Fibroblast of skin of left quadriceps (primary cell): ENCODE data around the gene RPL36AL.

Source experiments
- DNase-seq, 2 experiments: peaks; one replicate each; pipeline ENCODE4 v3.0.0-alpha.2; 2013; ENCODE audit warnings: low read depth in 2 of 2

Gene RPL36AL

GRCh38 chr14:49581209-49582112, 39.0 kb downstream of the RPL36AL start:
- DNase-seq = no peak

DNA sequence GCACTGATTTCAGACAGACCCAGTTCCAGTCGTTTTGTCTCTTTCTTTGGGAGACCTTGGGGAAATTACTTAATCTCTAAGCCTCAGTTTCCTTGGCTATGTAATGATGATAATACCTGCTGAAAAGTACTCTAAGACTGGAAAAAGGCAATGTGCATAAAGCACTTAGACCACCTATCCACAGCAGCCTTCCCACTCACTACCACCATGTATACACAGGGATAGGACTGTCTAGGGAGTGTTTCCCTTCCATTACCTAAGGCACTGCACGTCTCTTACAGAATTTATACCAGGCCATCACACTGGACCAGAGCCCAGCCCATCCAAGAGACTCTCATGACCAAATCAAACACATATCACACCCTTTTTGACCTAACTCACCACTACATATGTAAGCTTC, 40.6 kb downstream of the RPL36AL start:
- DNase-seq = no peak

DNA sequence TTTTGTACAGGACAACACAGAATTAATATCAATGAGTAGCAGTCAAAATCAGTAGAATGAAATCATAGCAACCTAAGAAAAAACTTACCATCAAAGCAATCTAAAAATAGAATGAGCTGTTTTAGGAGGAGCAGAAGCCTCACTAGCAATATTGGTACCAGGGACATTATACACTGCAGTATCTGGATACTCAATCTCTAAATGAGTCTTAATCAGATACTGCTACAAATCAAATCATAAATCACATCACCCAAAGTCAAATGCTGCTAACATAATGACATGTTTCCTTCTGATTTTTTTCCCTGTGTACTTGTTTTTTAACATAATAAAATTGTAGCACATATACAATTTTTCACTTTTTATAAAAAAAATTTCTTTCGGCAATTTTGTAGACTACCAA, 42.3 kb downstream of the RPL36AL start:
- DNase-seq = no peak

DNA sequence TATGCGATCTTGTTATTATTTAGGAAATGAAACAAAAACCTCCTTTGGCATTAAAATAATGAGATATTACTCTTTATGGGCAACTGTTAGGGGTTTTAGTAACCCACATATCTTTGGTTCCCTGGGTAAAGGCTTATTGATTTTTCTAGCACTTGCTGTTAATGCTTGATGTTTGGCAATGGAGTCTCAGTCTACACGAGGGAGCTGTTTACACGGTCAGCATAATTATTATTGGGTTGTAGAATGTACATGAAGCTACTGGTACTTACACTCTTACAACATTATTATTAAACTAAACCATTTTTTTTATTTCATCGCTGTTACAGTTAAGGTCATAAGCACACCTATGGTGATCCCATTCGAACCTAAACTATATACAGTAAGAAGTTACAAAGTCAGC, 46.4 kb downstream of the RPL36AL start:
- DNase-seq = no peak

GRCh38 chr14:49569281-49569680, 51.1 kb downstream of the RPL36AL start:
- no peak for DNase-seq
